ENCODE measurements around the gene ARHGAP12.
"Not testable (repeated sequence)": the region's sequence is repeated elsewhere in the genome, so short reads cannot be mapped to it uniquely, and the experiment has no call there.

Gene ARHGAP12

DNA sequence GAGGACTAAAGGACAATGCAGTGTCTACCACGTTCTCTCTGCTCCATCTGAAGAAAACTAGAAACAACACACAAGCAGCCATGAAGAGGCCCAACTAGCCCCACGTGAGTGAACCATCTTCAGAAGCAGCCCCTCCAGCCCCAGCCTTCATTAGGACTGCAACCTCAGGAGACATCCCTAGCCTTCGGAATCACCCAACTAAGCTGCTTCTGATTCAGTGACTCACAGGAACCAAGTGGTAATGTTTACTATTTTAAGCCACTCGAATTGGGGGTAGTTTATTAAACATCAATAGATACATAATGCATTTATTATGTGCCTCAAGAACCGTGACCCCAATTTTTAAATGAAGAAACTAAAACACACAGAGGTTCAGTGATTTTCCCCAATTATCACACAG, 22.6 kb downstream of the ARHGAP12 start:
- Histone ChIP-seq H3K27me3 (ENCODE audit: insufficient read depth, low read length) (no peaks in the 10 kb centered on the region), H3K36me3 (ENCODE audit: insufficient read depth, low read length) (peaks cover 31% of the 10 kb centered on the region), H2AFZ (ENCODE audit: low read depth, low read length) (no peak overlapping the region), H3K4me3 (ENCODE audit: low read length) (no peak overlapping the region), H3K4me1 (ENCODE audit: insufficient read depth, low read length) (no peaks in the 10 kb centered on the region), H3K9me3 (ENCODE audit: low read length) (peaks cover 8% of the 10 kb centered on the region)

- Histone ChIP-seq H3K9me3 (ENCODE audit: low read length) (peaks cover 12% of the 10 kb centered on the region), H3K36me3 (ENCODE audit: insufficient read depth, low read length) (peaks cover 31% of the 10 kb centered on the region), H3K4me3 (ENCODE audit: low read length) (no peak overlapping the region), H3K4me1 (ENCODE audit: insufficient read depth, low read length) (no peaks in the 10 kb centered on the region), H3K27me3 (ENCODE audit: insufficient read depth, low read length) (no peaks in the 10 kb centered on the region), H2AFZ (ENCODE audit: low read depth, low read length) (no peak overlapping the region)
These were observed 23.0 kb downstream of the ARHGAP12 start for GRCh38 chr10:31905586-31905985.

GRCh38 chr10:31902625-31903024, 26.0 kb downstream of the ARHGAP12 start:
- Histone ChIP-seq H2AFZ (ENCODE audit: low read depth, low read length) (no peak overlapping the region), H3K4me1 (ENCODE audit: insufficient read depth, low read length) (no peaks in the 10 kb centered on the region), H3K27me3 (ENCODE audit: insufficient read depth, low read length) (no peaks in the 10 kb centered on the region), H3K9me3 (ENCODE audit: low read length) (peaks cover 14% of the 10 kb centered on the region), H3K4me3 (ENCODE audit: low read length) (no peak overlapping the region), H3K36me3 (ENCODE audit: insufficient read depth, low read length) (peaks cover 21% of the 10 kb centered on the region)

GRCh38 chr10:31897506-31897905, 31.1 kb downstream of the ARHGAP12 start:
- Histone ChIP-seq H2AFZ (ENCODE audit: low read depth, low read length) (no peak overlapping the region), H3K36me3 (ENCODE audit: insufficient read depth, low read length) (peaks cover 4% of the 10 kb centered on the region), H3K27me3 (ENCODE audit: insufficient read depth, low read length) (no peaks in the 10 kb centered on the region), H3K4me1 (ENCODE audit: insufficient read depth, low read length) (no peaks in the 10 kb centered on the region), H3K4me3 (ENCODE audit: low read length) (no peak overlapping the region), H3K9me3 (ENCODE audit: low read length) (peaks cover 11% of the 10 kb centered on the region)

GRCh38 chr10:31896968-31897384, 31.7 kb downstream of the ARHGAP12 start:
- H3K36me3 ChIP-seq (ENCODE audit: insufficient read depth, low read length), result peaks cover 2% of the 10 kb centered on the region
- H3K4me1 ChIP-seq (ENCODE audit: insufficient read depth, low read length), result no peaks in the 10 kb centered on the region
- peaks cover 8% of the 10 kb centered on the region for H3K9me3 ChIP-seq (ENCODE audit: low read length)
- H3K4me3 ChIP-seq (ENCODE audit: low read length), result no peak overlapping the region
- H3K27me3 ChIP-seq (ENCODE audit: insufficient read depth, low read length), result no peaks in the 10 kb centered on the region
- no peak overlapping the region for H2AFZ ChIP-seq (ENCODE audit: low read depth, low read length)

DNA sequence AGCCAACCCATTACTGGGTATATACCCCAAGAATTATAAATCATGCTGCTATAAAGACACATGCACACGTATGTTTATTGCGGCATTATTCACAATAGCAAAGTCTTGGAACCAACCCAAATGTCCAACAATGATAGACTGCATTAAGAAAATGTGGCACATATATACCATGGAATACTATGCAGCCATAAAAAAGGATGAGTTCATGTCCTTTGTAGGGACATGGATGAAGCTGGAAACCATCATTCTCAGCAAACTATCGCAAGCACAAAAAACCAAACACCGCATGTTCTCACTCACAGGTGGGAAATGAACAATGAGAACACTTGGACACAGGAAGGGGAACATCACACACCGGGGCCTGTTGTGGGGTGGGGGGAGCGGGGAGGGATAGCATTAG, 32.9 kb downstream of the ARHGAP12 start:
- H2AFZ ChIP-seq (ENCODE audit: low read depth, low read length); H3K27me3 ChIP-seq (ENCODE audit: insufficient read depth, low read length); H3K9me3 ChIP-seq (ENCODE audit: low read length); H3K4me1 ChIP-seq (ENCODE audit: insufficient read depth, low read length); H3K36me3 ChIP-seq (ENCODE audit: insufficient read depth, low read length); H3K4me3 ChIP-seq (ENCODE audit: low read length): not testable (repeated sequence)

DNA sequence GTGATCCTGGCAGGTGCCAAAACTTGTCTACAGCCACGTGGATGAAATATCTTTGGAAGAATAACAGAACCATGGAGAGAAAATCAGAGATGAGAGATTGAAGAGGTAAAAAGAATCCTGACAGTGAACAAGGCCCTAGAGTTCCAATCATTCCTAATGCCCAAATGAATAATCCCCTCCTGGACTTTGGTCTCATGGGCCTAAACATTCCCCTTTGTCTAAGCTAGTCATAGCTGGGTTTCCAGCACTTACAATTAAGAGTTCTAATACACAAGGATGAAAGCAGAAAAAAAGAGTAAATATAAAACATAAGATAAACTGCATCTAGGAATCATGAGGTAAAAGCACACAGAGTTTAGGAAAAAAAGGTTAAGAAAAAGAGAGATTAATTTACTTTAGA, 40.2 kb downstream of the ARHGAP12 start:
- Histone ChIP-seq H3K36me3 (ENCODE audit: insufficient read depth, low read length) (peaks cover 3% of the 10 kb centered on the region), H3K27me3 (ENCODE audit: insufficient read depth, low read length) (no peaks in the 10 kb centered on the region), H3K4me1 (ENCODE audit: insufficient read depth, low read length) (no peaks in the 10 kb centered on the region), H2AFZ (ENCODE audit: low read depth, low read length) (no peak overlapping the region), H3K9me3 (ENCODE audit: low read length) (no peaks in the 10 kb centered on the region), H3K4me3 (ENCODE audit: low read length) (no peak overlapping the region)

GRCh38 chr10:31887850-31888249, 40.8 kb downstream of the ARHGAP12 start:
- Histone ChIP-seq H3K36me3 (ENCODE audit: insufficient read depth, low read length) (peaks cover 3% of the 10 kb centered on the region), H2AFZ (ENCODE audit: low read depth, low read length) (no peak overlapping the region), H3K9me3 (ENCODE audit: low read length) (no peaks in the 10 kb centered on the region), H3K4me3 (ENCODE audit: low read length) (no peak overlapping the region), H3K27me3 (ENCODE audit: insufficient read depth, low read length) (no peaks in the 10 kb centered on the region), H3K4me1 (ENCODE audit: insufficient read depth, low read length) (no peaks in the 10 kb centered on the region)

DNA sequence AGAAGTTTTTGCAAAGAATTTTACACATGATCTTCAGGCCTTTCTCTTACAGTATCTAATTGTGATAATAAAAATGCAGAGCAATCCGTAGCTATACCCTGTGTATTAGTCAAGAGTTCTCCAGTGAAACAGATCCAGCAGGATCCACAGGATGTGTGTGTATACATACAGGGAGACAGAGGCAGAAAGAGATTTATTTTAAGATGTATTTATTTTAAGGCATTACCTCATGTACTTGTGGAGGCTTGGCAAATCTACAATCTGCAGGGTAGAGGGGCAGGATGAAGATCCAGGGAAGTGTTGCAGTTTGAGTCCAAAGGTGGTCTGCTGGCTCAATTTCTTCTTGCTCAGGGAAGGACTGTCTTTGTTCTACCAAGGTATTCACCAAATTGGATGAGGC, 41.7 kb downstream of the ARHGAP12 start:
- no peaks in the 10 kb centered on the region for H3K9me3 ChIP-seq (ENCODE audit: low read length)
- no peaks in the 10 kb centered on the region for H3K27me3 ChIP-seq (ENCODE audit: insufficient read depth, low read length)
- H2AFZ ChIP-seq (ENCODE audit: low read depth, low read length), result no peak overlapping the region
- H3K36me3 ChIP-seq (ENCODE audit: insufficient read depth, low read length), result peaks cover 3% of the 10 kb centered on the region
- no peaks in the 10 kb centered on the region for H3K4me1 ChIP-seq (ENCODE audit: insufficient read depth, low read length)
- no peak overlapping the region for H3K4me3 ChIP-seq (ENCODE audit: low read length)

GRCh38 chr10:31885971-31886370, 42.7 kb downstream of the ARHGAP12 start:
- Histone ChIP-seq H2AFZ (ENCODE audit: low read depth, low read length) (no peak overlapping the region), H3K4me3 (ENCODE audit: low read length) (no peak overlapping the region), H3K27me3 (ENCODE audit: insufficient read depth, low read length) (no peaks in the 10 kb centered on the region), H3K4me1 (ENCODE audit: insufficient read depth, low read length) (no peaks in the 10 kb centered on the region), H3K9me3 (ENCODE audit: low read length) (no peaks in the 10 kb centered on the region), H3K36me3 (ENCODE audit: insufficient read depth, low read length) (peaks cover 3% of the 10 kb centered on the region)

- no peaks in the 10 kb centered on the region for H3K4me1 ChIP-seq (ENCODE audit: insufficient read depth, low read length)
- peaks cover 3% of the 10 kb centered on the region for H3K36me3 ChIP-seq (ENCODE audit: insufficient read depth, low read length)
- H3K9me3 ChIP-seq (ENCODE audit: low read length), result no peaks in the 10 kb centered on the region
These were observed 44.2 kb downstream of the ARHGAP12 start for GRCh38 chr10:31884386-31884785.

GRCh38 chr10:31883397-31883796, 45.2 kb downstream of the ARHGAP12 start:
- H3K36me3 ChIP-seq (ENCODE audit: insufficient read depth, low read length), result peaks cover 3% of the 10 kb centered on the region
- no peaks in the 10 kb centered on the region for H3K27me3 ChIP-seq (ENCODE audit: insufficient read depth, low read length)
- no peak overlapping the region for H2AFZ ChIP-seq (ENCODE audit: low read depth, low read length)
- no peak overlapping the region for H3K4me3 ChIP-seq (ENCODE audit: low read length)
- H3K4me1 ChIP-seq (ENCODE audit: insufficient read depth, low read length), result no peaks in the 10 kb centered on the region
- no peaks in the 10 kb centered on the region for H3K9me3 ChIP-seq (ENCODE audit: low read length)

More at GRCh38 chr10:31884386-31884785, 44.2 kb downstream of the ARHGAP12 start:
- Histone ChIP-seq H3K4me3 (ENCODE audit: low read length) (no peak overlapping the region), H2AFZ (ENCODE audit: low read depth, low read length) (no peak overlapping the region), H3K27me3 (ENCODE audit: insufficient read depth, low read length) (no peaks in the 10 kb centered on the region)

GRCh38 chr10:31878486-31878885, 50.1 kb downstream of the ARHGAP12 start:
- Histone ChIP-seq H3K9me3 (ENCODE audit: low read length) (no peaks in the 10 kb centered on the region), H3K4me1 (ENCODE audit: insufficient read depth, low read length) (no peaks in the 10 kb centered on the region), H3K36me3 (ENCODE audit: insufficient read depth, low read length) (no peaks in the 10 kb centered on the region), H3K4me3 (ENCODE audit: low read length) (no peak overlapping the region), H2AFZ (ENCODE audit: low read depth, low read length) (no peak overlapping the region), H3K27me3 (ENCODE audit: insufficient read depth, low read length) (no peaks in the 10 kb centered on the region)

GRCh38 chr10:31876652-31877352, 51.8 kb downstream of the ARHGAP12 start:
- Histone ChIP-seq H3K4me1 (ENCODE audit: insufficient read depth, low read length) (no peaks in the 10 kb centered on the region), H2AFZ (ENCODE audit: low read depth, low read length) (no peak overlapping the region), H3K36me3 (ENCODE audit: insufficient read depth, low read length) (no peaks in the 10 kb centered on the region), H3K9me3 (ENCODE audit: low read length) (no peaks in the 10 kb centered on the region), H3K27me3 (ENCODE audit: insufficient read depth, low read length) (no peaks in the 10 kb centered on the region), H3K4me3 (ENCODE audit: low read length) (no peak overlapping the region)
